GM19193 (cell line): ENCODE data around the gene ST6GALNAC6.

ENCODE experiments used
- POLR2A ChIP-seq: IDR thresholded peaks from 4 replicates; pipeline ENCODE4 v1.6.1; 2011; ENCODE audit not compliant: insufficient read depth, insufficient read length; ENCODE audit errors: extremely low read depth

Gene ST6GALNAC6

DNA sequence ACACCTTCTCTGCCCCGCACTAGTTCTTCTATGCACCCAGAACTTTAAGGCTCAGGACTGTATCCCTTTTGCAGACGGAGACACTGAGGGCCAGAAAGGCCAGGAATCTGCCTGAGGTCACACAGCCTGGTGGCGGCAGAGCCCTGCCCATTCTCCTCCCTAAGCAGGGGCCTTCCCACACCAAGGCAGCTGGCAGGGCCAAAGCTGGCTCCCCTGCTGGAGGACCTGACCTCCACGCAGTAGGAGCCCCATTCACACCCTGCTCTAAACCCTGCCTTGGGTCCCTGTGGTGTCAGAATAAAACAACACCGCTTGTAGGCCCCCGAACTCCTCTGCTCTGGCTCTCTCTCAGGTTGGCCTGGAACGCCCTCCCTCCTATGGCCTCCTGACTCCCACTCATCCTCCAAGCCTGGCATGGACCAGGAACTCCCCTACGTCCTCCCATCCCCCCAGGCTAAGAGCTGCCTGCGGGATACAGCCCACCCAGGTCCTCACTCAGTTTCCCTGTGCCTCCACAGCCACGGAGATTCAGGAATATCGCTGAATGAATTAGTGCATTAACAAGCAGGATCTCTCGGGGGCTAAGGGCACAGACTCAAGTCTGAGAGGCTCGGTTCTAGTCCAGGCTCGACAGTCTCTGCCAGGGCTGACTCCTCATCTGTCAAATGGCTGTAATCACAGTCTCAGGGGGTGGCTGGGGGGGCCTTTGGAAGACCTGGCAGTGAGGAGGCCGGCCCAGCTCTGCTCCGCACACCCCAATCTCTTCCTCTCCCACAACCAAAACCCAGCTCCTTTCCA is 2.8 kb downstream of the ST6GALNAC6 start:
- TF ChIP-seq POLR2A = no peak

DNA sequence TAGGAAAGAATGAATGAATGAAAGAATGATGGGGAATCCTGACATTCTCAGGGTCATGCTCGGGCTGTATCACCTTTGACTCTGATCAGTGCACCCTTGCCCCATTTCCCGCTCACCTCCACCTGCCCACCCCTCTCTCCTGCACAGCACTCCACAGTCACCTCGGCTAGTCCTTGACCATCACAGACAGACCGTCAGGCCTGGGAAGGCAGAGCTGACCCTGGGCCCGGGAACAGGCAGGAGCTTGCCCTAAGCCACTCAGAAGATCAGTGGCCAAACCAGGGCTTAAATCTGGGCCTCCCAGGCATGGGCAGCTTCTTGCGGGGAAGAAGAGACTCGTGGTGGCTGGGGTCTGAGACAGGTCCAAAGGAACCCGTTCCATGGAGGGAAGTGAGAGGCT is 3.6 kb downstream of the ST6GALNAC6 start:
- no peak for TF ChIP-seq POLR2A

DNA sequence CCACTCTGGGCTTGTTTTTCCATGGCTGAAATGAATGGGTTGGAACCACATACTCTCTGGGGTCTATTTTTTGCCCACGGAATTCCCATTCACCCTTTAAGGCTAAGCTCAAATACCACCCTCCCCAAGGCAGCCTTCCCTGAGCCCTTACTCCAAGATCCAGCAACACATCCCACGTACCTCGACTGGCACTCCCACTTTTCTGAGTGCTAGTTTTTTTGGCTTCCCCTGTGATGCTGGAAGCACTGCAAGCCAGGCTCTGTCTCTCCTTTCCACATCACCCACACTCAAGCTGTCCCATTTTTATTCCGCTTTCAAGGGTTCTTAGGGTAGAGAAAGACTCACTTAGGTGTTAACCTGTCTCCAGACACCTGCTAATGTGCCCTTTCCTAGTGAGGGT is 6.0 kb downstream of the ST6GALNAC6 start:
- TF ChIP-seq POLR2A = no peak

DNA sequence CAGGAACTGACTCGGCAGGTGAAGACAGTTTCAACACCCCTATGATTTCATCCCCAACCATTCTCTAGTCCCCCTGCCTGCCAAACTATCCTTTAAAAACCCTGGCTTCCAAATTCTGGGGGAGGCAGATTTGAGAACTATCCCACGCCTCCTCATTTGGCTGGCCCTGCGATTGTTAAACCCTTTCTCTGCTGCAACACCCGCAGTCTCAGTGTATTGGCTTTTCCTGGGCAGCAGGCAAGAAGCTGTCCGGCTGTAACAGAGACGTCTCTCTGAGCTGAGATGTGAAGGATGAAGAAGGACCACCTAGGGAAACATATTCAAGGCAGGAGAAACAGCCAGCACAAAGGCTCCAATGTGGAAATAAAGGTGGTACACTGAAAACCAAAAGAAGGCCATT is 6.6 kb downstream of the ST6GALNAC6 start:
- no peak for TF ChIP-seq POLR2A

DNA sequence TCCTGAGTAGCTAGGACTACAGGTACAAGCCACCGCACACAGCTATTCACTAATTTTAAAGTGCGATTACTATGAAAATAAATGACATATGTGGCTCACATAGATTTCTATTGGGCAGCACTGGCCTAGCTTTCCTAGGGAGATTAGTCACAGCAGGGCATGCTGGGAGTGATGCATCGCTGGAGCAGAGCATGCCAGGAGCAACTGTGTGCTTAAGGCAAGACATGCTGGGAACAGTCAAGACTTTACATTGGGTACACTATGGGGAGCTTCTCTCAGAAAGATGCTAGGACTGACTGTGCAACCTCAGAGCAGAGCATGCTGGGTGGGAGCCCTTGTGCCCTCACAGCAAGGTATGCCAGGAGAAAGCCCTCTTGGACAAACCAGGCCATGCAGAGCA is 9.3 kb downstream of the ST6GALNAC6 start:
- no peak for TF ChIP-seq POLR2A

DNA sequence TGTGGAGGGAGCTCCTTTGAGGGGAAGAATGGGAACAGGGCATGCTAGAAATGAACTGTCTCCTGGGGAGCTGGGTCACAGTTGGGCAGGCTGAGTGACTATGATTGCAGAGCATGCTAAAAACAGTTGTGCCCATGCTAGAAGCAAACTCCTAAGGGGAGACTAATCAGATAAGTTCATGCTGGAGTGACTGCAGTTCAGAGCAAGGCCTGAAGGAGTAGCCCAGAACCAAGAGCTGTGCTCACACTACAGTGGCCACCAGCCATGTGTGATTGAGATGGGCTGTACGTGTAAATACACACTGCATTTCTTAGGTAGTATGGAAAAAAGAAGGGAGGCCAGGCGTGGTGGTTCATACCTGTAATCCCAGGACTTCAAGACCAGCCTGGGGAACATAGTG is 11.6 kb downstream of the ST6GALNAC6 start:
- no peak for TF ChIP-seq POLR2A

DNA sequence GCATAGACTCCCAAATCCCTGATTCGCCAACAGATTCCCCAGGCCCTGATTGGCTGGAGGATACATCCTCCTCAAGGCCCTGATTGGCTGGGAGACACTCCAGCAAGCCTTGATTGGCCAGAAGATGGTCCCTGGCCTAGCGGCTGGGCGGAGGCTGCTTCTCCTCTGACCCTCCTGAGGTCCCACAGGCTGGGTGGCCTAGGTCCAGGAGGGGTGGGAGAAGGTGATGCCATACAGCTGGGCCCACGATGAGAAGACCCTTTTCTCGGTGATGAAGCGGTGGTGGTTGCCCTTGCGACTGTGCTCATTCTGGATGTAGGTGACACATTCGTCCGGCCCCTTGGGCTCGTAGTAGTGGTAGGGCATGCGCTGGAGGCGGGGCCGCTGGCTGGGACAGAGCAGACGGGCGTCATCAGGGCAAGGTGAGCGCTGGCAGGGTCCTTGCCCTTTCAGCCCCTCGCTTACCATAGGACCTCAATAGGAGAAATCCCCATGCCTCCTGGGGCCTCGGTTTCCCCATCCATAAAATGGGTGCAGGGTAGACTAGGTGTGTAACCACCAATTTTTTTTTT is 12.9 kb downstream of the ST6GALNAC6 start:
- no peak for TF ChIP-seq POLR2A

DNA sequence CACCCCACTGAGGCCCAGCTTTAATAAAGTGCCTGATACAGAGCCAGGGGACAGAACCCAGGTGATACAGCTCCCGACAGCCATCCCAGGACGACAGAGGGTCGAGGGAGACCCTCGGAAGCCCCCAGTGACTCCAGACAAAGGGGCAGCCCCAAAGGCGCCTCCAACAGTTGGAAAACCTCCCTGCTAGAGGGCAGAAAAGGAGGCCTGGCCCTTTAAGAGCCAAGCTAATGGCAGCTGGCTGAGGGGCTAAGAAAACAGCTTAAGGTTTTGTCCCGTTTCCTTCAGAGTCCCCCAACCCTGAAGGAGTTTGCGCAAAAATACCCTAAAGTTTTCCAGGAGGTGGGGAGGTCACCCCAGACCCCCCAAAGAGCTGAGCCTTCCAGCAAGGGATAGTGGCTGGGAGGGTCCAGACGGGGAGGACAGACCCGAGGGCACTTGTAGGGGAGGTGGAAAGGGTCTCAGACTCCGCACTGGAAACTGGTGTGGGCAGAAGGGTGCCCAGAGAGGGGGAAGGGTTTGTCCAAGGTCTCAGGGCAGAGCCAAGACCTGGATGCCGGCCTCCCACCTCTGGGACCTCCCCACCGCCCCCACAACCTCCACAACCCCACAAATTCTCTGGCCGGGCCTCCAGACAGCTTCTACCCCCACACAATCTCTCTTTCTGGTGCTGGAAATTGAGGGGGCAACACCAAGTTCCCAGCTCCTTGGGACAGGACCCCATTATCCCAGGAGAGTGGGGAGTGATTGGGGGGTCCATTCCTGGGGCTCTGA is 13.7 kb downstream of the ST6GALNAC6 start:
- no peak for TF ChIP-seq POLR2A

DNA sequence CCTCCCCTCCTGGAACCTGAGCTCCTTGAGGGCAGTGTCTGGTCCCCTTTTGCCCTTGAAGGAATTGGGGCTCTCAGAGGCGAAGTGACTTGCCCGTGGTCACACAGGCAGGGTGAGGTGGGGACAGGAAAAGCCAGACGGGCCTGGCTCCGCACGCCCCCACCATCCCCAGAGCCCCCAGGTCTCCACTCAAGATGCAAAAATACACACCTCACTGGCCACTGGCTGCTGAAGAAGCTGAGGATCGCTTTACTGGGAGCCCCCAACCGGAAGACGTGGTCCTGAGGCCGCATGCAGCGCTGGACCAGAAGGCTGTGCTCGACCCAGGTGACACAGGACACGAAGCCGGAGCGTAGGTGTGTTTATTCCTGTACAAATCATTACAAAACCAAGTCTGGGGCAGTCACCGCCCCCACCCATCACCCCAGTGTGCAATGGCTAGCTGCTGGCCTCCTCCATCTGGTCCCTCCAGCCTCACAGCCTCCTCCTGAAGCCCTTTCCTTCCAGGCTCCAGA is 14.4 kb downstream of the ST6GALNAC6 start:
- TF ChIP-seq POLR2A = no peak

DNA sequence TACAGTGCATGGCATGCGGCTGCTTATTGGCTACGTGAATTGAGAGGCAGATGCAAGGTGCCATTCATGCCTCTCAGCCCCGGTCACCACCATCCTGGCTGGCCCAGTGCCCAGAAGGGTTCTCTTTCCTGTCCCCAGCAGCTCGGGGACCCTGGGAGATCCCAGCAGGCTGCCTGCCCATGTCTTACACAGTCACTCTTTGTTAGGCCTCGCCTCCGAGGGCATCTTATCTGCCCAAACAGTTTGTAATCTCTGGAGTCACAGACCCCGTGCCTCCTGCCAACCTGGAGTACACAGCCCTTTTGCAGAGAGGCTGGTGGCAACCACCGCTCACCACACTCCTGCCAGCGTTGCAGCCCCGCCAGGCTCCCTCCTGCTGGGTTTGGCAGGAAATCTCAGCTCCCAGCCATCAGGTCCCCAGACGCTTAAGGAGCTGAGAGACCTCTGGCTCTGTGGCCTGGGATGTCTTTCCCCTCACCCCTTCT is 14.9 kb downstream of the ST6GALNAC6 start:
- no peak for TF ChIP-seq POLR2A

DNA sequence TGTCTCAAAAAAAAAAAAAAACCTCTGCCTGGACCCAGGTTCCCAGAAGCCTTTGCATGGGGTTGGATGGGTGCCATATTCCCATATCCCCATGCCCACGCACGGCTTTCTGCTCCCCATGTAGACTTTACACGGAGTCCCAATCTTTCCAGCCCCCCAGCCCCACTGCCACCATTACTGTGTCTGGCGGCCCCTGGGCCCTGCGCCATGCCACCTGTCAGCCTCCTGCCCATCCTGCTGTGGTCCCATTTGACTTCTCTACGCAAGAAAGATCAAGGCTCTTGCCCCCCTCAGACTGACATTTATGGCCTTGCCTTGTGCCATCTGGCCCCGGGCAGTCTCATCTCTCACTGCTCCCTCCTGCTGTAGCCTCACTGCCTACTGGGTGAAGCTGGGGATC is 15.4 kb downstream of the ST6GALNAC6 start:
- no peak for TF ChIP-seq POLR2A

DNA sequence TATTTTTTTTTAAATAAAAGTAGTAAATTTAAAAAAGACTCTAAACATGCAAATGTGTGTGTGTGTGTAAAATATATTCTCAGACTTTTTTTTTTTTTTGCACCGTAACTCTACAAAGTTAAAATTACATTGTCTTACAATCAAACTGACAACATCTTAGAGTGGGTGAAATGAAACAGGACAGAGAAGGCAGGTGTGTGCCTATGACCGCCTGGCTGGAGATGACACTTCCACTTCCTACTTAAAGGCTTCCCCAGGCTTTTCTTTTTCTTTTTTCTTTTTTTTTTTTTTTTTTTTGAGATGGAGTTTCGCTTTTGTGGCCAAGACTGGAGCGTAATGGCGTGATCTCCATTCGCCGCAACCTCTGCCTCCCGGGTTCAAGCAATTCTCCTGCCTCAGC is 19.3 kb downstream of the ST6GALNAC6 start:
- TF ChIP-seq POLR2A = no peak

DNA sequence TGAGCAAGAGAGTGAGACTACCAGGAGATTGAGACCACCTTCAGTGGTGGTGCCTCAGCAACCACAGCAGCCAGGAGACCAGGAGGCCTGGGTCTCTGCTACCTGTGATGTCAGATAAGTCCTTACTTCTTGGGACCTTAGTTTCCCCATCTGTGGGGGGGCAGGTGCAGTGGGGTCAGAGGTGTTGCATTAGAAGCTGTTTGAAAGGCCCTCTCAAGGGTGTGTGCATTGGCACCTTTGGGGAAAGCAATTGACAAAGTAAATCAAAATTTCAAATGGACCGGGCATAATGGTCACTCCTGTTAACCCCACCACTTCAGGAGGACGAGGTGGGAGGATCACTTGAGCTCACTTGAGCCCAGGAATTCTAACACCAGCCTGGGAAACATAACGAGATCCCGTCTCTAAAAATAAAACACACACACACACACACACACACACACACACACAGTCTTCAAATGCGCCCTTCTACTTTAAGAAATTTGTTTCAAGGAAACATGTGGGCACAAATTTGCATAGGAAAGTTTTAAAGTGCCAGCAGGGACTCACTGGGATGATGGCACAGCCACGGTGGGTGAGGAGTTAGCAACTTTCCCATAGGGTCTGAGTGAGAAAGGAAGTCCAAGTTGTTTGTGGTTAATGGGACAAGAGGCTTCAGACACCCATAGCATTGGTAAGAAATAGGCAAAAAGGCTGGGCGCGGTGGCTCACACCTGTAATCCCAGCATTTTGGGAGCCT is 20.6 kb downstream of the ST6GALNAC6 start:
- TF ChIP-seq POLR2A = no peak

DNA sequence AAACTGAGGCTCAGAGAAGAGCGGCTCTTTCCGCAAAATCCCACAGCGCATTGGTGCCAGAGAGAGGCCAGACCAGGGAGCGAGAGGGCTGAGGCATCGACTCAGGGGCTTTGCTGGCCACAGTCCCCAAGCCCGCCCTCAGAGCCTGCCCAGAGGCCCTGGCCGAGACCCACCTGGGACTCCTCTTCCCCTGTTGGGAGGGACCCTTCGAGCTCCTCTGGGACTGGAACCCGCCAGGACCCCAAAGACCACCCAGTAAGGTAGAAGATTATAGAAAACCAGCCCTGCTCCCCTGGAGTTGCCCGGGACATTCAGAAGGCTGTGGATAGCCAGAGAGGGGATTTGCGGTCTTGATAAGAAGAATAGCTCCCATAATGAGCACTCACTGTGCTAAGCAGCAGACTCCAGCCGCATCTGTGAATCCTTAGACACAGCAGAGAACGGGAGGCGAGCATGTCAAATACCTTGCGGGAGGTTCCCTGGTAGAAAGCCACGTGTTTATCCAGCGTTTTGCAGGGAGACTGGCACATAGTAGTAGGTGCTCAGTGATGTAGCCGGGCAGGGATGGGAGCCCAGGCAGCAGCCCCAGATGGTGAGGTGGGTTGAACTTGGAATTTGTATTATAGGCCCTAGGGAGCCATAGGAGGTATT is 21.3 kb downstream of the ST6GALNAC6 start:
- TF ChIP-seq POLR2A = no peak
